Pancreas (tissue), 10 donors: ENCODE results near the gene SEC16A. TPM values are rescaled to one million over a fixed set of nuclear protein-coding genes. Genes with fewer than 3 reads are reported as not detected.

ENCODE experiments used
- ATAC-seq, 4 donors: fragments of 200-7000 bp; cut with Tn5 transposase; one replicate each; pipeline versions ENCODE4 v1.8.0 to v1.9.1; 2020; ENCODE audit warnings: mild to moderate bottlenecking in 4 of 4, moderate library complexity in 4 of 4
- DNase-seq, 6 donors: peaks; one replicate each; pipeline ENCODE4 v3.0.0-alpha.2; 2020
- FAIRE-seq: peaks from 2 replicates; lab custom pipeline; 2012; peaks lifted over from hg19 to GRCh38; lab: Jason Lieb, UNC
- H3K27ac ChIP-seq, 4 donors: fragments of 200-600 bp; sonication (generic); 1 replicate in 3 of 4; 2 replicates in 1 of 4; pipeline versions ENCODE4 v1.5.0 to v1.8.0; 2020
- H3K27me3 ChIP-seq, 4 donors: fragments of 200-600 bp; one replicate each; pipeline ENCODE4 v1.8.0; 2021
- H3K36me3 ChIP-seq, 3 donors: fragments of 200-600 bp; sonication (generic) in 1 of 3; one replicate each; pipeline versions ENCODE4 v1.5.0 to v1.8.0; 2020 to 2021
- H3K4me1 ChIP-seq, 3 donors: fragments of 200-600 bp; one replicate each; pipeline ENCODE4 v1.8.0; 2021
- H3K4me3 ChIP-seq, 4 donors: fragments of 200-600 bp; sonication (generic) in 2 of 4; one replicate each; pipeline versions ENCODE4 v1.5.0 to v1.8.0; 2020 to 2021
- H3K9me3 ChIP-seq, 4 donors: fragments of 200-600 bp; one replicate each; pipeline ENCODE4 v1.8.0; 2021
- CTCF ChIP-seq, 4 donors: fragments of 200-600 bp; sonication (generic) in 3 of 4; IDR thresholded peaks; one replicate each; pipeline versions ENCODE4 v1.5.0 to v1.8.0; 2021; ENCODE audit warnings: antibody characterized with exemption in 4 of 4
- WGBS, 2 donors: extraction: QIAGEN DNeasy Blood & Tissue Kit; methylation state at CpG; one replicate each; pipeline ENCODE4 v1.1.7; 2013; 5-methylcytosine and 5-hydroxymethylcytosine counted together
- intact Hi-C, 3 donors: fragments of 100-400 bp; cut with DNase I; formaldehyde crosslinking; loops; one replicate each; pipeline versions ENCODE4 v1.11.1 to v1.14.2; 2022
- polyA plus RNA-seq, 2 donors: library from polyadenylated mRNA; stranded (reverse); fragments of 200-250 nt; gene quantifications; one replicate each; pipeline ENCODE4 v1.2.3, GENCODE V29; 2013
- total RNA-seq, 6 donors: library from RNA; stranded (reverse); fragmentation: NEBNext Ultra II Directional in 4 of 6; extraction: Animal tissue kit (Norgen Biotek cat#: 25700) in 4 of 6; gene quantifications; one replicate each; pipeline versions ENCODE4 v1.2.1 to v1.2.4, GENCODE V29; 2021 to 2023
- donor health status: healthy with polysubstance abuse.
- donor health status: DM: no; HTN: no; CAD: no; lungs with moderate emphysema.
- donor health status: DM: no; HTN: no; CAD: no.
- donor health status: control.
- donor health status: control.
- donor health status: Bipolar disorder and iron deficiency.
- donor health status: DM: yes; HTN: yes; CAD: no.
- donor health status: DM: no; HTN: no; CAD: no.
- donor health status: DM: no; HTN: no; CAD: no.
- donor health status: DM: yes; HTN: yes; CAD: no.

SEC16A gene
- total and polyA plus RNA-seq, 8 donors, result 32.1 to 66.9 (median 40.8) TPM

GRCh38 chr9:136457326-136457725, 25.5 kb downstream of the SEC16A start:
- Histone ChIP-seq H3K9me3 (no peaks in the 10 kb centered on the region), H3K36me3 (peaks cover 3 to 91% (median 53%) of the 10 kb centered on the region in 3 donors), H3K4me1 (no peaks in the 10 kb centered on the region), H3K27me3 (no peaks in the 10 kb centered on the region), H3K4me3 (no peak overlapping the region), H3K27ac (no peak overlapping the region)
- ATAC-seq, result no peak
- WGBS, 2 donors, result 96% methylated on average over 24 of the region's 24 CpGs
- intact Hi-C loops, result no loop called here
- FAIRE-seq, result no peak
- DNase-seq, result no peak
- TF ChIP-seq CTCF (IDR thresholded peaks at IDR 0.05), result no peak

GRCh38 chr9:136456258-136456657, 26.6 kb downstream of the SEC16A start:
- intact Hi-C loops, result no loop called here
- Histone ChIP-seq H3K27me3 (no peaks in the 10 kb centered on the region), H3K36me3 (peaks cover 3 to 86% (median 51%) of the 10 kb centered on the region in 3 donors), H3K27ac (no peak overlapping the region), H3K4me1 (no peaks in the 10 kb centered on the region), H3K9me3 (no peaks in the 10 kb centered on the region), H3K4me3 (no peak overlapping the region)
- no peak for ATAC-seq
- DNase-seq, result no peak
- FAIRE-seq, result no peak
- 80 to 83% methylated on average over 9 of the region's 9 CpGs for WGBS, 2 donors
- no peak for TF ChIP-seq CTCF (IDR thresholded peaks at IDR 0.05)

- Histone ChIP-seq H3K36me3 (peaks cover 3 to 86% (median 53%) of the 10 kb centered on the region in 3 donors), H3K9me3 (no peaks in the 10 kb centered on the region), H3K4me1 (no peaks in the 10 kb centered on the region), H3K27ac (no peak overlapping the region), H3K27me3 (no peaks in the 10 kb centered on the region), H3K4me3 (no peak overlapping the region)
- intact Hi-C loops, result no loop called here
- 92% methylated on average over 36 to 43 of the region's 43 CpGs for WGBS, 2 donors
- FAIRE-seq (no peak), DNase-seq (no peak), ATAC-seq (peak in 1 of 4 donors; percentile 11)
- no peak for TF ChIP-seq CTCF (IDR thresholded peaks at IDR 0.05)
These were observed 27.5 kb downstream of the SEC16A start for GRCh38 chr9:136455043-136456002.

GRCh38 chr9:136454026-136454796, 28.6 kb downstream of the SEC16A start:
- no peak overlapping the region for H3K27ac ChIP-seq
- no peaks in the 10 kb centered on the region for H3K4me1 ChIP-seq
- H3K36me3 ChIP-seq, result peaks cover 3 to 86% (median 48%) of the 10 kb centered on the region in 3 donors
- no peaks in the 10 kb centered on the region for H3K27me3 ChIP-seq
- H3K4me3 ChIP-seq, result no peak overlapping the region
- intact Hi-C loops, result no loop called here
- FAIRE-seq (no peak), DNase-seq (no peak), ATAC-seq (peak in 1 of 4 donors; percentile 16)
- H3K9me3 ChIP-seq, result no peaks in the 10 kb centered on the region
- no peak for TF ChIP-seq CTCF (IDR thresholded peaks at IDR 0.05)
- WGBS, 2 donors, result 90 to 91% methylated on average over 25 of the region's 25 CpGs
